Fibroblast of villous mesenchyme (primary cell): ENCODE measurements around the gene BSN. TPM values are rescaled to one million over a fixed set of nuclear protein-coding genes. Genes with fewer than 3 reads are reported as not detected.

Source experiments
- DNase-seq: peaks from one replicate; pipeline ENCODE4 v3.0.0-alpha.2; 2010; ENCODE audit warnings: low read depth
- H3K4me3 ChIP-seq: 2 replicates; pipeline ENCODE4 v1.5.1; 2011; ENCODE audit warnings: low read depth, mild to moderate bottlenecking, low read length
- total RNA-seq: library from RNA; depleted of rRNA; stranded (reverse); fragments of >200 nt; gene quantifications from 2 replicates; pipeline ENCODE4 v1.2.3, GENCODE V29; 2012
- TF ChIP-seq, protein P1 (sequence below): IDR thresholded peaks from 2 replicates; pipeline ENCODE4 v1.5.1; 2012; ENCODE audit warnings: low read depth, mild to moderate bottlenecking, low read length; ENCODE audit not compliant: insufficient read depth

BSN gene
- total RNA-seq, 1 donor, result under 0.01 TPM

GRCh38 chr3:49668414-49668797, 114.1 kb downstream of the BSN start:
- no peak overlapping the region for H3K4me3 ChIP-seq
- DNase-seq, result no peak
- TF ChIP-seq, protein P1, sequence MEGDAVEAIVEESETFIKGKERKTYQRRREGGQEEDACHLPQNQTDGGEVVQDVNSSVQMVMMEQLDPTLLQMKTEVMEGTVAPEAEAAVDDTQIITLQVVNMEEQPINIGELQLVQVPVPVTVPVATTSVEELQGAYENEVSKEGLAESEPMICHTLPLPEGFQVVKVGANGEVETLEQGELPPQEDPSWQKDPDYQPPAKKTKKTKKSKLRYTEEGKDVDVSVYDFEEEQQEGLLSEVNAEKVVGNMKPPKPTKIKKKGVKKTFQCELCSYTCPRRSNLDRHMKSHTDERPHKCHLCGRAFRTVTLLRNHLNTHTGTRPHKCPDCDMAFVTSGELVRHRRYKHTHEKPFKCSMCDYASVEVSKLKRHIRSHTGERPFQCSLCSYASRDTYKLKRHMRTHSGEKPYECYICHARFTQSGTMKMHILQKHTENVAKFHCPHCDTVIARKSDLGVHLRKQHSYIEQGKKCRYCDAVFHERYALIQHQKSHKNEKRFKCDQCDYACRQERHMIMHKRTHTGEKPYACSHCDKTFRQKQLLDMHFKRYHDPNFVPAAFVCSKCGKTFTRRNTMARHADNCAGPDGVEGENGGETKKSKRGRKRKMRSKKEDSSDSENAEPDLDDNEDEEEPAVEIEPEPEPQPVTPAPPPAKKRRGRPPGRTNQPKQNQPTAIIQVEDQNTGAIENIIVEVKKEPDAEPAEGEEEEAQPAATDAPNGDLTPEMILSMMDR, result no peak

DNA sequence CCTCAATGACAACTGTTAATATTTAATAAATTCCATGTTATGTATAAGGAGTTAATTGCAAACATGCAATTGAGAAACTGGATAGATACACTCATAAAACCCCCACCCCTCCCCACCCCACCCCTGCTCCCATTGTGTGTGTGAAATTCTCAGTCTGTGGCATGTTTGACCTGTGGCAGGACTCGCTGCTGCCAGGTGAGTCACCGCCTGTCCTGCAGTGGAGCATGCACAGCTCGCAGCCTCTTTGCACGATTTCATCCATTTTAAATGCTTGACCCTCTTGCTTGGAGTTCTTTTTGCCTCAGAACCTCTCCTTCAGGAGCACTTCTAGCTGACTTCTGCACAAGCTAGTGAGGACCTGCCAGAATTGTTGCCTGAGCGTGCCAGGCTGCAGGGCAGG, 114.6 kb downstream of the BSN start:
- DNase-seq, result no peak
- TF ChIP-seq, protein P1, result no peak
- H3K4me3 ChIP-seq, result no peak overlapping the region

DNA sequence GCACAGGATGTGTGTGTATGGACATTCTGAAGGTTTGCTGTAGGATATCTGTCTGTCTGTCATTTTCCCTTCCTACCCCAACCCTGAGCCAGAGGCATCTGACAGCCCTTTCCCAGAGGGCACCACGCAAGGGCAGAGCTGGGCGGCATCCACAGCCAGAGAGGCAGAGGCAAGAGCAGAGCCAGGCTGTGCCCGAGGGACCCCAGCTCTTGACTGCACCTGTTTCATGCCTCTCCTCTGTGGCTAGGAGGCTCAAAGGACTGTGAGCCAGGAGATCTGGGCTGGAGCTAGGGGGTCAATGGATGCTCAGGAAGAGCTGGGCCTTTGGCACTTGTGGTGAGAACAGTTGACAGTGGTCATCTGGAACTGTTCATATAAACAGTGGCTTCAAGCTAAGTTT, 115.1 kb downstream of the BSN start:
- TF ChIP-seq, protein P1, result no peak
- no peak overlapping the region for H3K4me3 ChIP-seq
- no peak for DNase-seq

GRCh38 chr3:49670940-49671290, 116.6 kb downstream of the BSN start:
- no peak for DNase-seq

GRCh38 chr3:49671291-49672288, 117.3 kb downstream of the BSN start:
- H3K4me3 ChIP-seq, result no peak overlapping the region
- DNase-seq, result peak; percentile 59
- TF ChIP-seq, protein P1, result peak; percentile 93

More at GRCh38 chr3:49670940-49671290, 116.6 kb downstream of the BSN start:
- TF ChIP-seq, protein P1, result no peak
- no peak overlapping the region for H3K4me3 ChIP-seq

- TF ChIP-seq, protein P1, result no peak
- DNase-seq, result no peak
- H3K4me3 ChIP-seq, result peak overlapping the region; percentile 82
These were observed 118.9 kb downstream of the BSN start for GRCh38 chr3:49673121-49673714.
